BLaER1 (cell line): ENCODE measurements around the gene HTRA2.
"Not testable (repeated sequence)": the region's sequence is repeated elsewhere in the genome, so short reads cannot be mapped to it uniquely, and the experiment has no call there.

Experiments
- H3K27ac ChIP-seq: shearing (Covaris generic); formaldehyde crosslinking; 2 replicates; pipeline ENCODE4 v1.8.1; 2022
- H3K27me3 ChIP-seq: shearing (Covaris generic); formaldehyde crosslinking; 2 replicates; pipeline ENCODE4 v1.8.1; 2022
- H3K36me3 ChIP-seq: shearing (Covaris generic); formaldehyde crosslinking; 2 replicates; pipeline ENCODE4 v1.8.1; 2022
- H3K4me1 ChIP-seq: shearing (Covaris generic); formaldehyde crosslinking; 2 replicates; pipeline ENCODE4 v1.8.1; 2022
- H3K4me2 ChIP-seq: shearing (Covaris generic); formaldehyde crosslinking; 2 replicates; pipeline ENCODE4 v1.8.1; 2022
- H3K4me3 ChIP-seq: shearing (Covaris generic); formaldehyde crosslinking; 2 replicates; pipeline ENCODE4 v1.8.1; 2022
- H3K9ac ChIP-seq: shearing (Covaris generic); formaldehyde crosslinking; 2 replicates; pipeline ENCODE4 v1.8.1; 2022
- H3K9me3 ChIP-seq: shearing (Covaris generic); formaldehyde crosslinking; 2 replicates; pipeline ENCODE4 v1.8.1; 2022
- H4K20me1 ChIP-seq: shearing (Covaris generic); formaldehyde crosslinking; 2 replicates; pipeline ENCODE4 v1.8.1; 2022
- Cebpa-rat ChIP-seq: shearing (Covaris generic); IDR thresholded peaks from 2 replicates; pipeline ENCODE4 v1.8.1; 2022

Gene HTRA2

GRCh38 chr2:74529357-74530238 is at the start of gene HTRA2, which contains the start of gene AUP1:
Gene HTRA2, plus strand, starts transcription at chr2:74529933. Its CDS starts 74 bp downstream, at chr2:74530007.
Gene AUP1, minus strand, starts transcription at chr2:74529706. Its CDS starts 77 bp downstream, at chr2:74529629.
- no peaks in the 10 kb centered on the region for H3K27me3 ChIP-seq
- H4K20me1 ChIP-seq = peaks cover 32% of the 10 kb centered on the region
- H3K9me3 ChIP-seq = no peaks in the 10 kb centered on the region
- H3K9ac ChIP-seq = peak within 1 kb of the TSS; percentile 94
- no peak for TF ChIP-seq Cebpa-rat
- H3K4me2 ChIP-seq = peak within 1 kb of the TSS; percentile 98
- H3K36me3 ChIP-seq = peaks cover 54% of the 10 kb centered on the region
- peak within 1 kb of the TSS; percentile 97 for H3K4me3 ChIP-seq
- peaks cover 42% of the 10 kb centered on the region for H3K4me1 ChIP-seq
- peak within 1 kb of the TSS; percentile 96 for H3K27ac ChIP-seq

GRCh38 chr2:74481431-74481830 is 48.3 kb upstream of the HTRA2 start:
- Histone ChIP-seq H4K20me1 (peaks cover 18% of the 10 kb centered on the region), H3K27ac (peak overlapping the region; percentile 86), H3K27me3 (no peaks in the 10 kb centered on the region), H3K4me1 (peaks cover 40% of the 10 kb centered on the region), H3K9ac (peak overlapping the region; percentile 83), H3K9me3 (no peaks in the 10 kb centered on the region), H3K36me3 (peaks cover 53% of the 10 kb centered on the region), H3K4me3 (peak overlapping the region; percentile 85), H3K4me2 (peak overlapping the region; percentile 100)
- no peak for TF ChIP-seq Cebpa-rat

- Histone ChIP-seq H3K4me2 (peak overlapping the region; percentile 100), H4K20me1 (peaks cover 18% of the 10 kb centered on the region), H3K9me3 (no peaks in the 10 kb centered on the region), H3K27me3 (no peaks in the 10 kb centered on the region), H3K27ac (peak overlapping the region; percentile 86), H3K4me1 (peaks cover 40% of the 10 kb centered on the region), H3K9ac (peak overlapping the region; percentile 83), H3K36me3 (peaks cover 53% of the 10 kb centered on the region), H3K4me3 (peak overlapping the region; percentile 85)
- TF ChIP-seq Cebpa-rat = no peak
Observed at GRCh38 chr2:74481961-74482800, 47.6 kb upstream of the HTRA2 start.

- Histone ChIP-seq H3K27me3 (no peaks in the 10 kb centered on the region), H3K36me3 (peaks cover 55% of the 10 kb centered on the region), H3K4me1 (peaks cover 40% of the 10 kb centered on the region), H3K4me2 (peak within 1 kb of the TSS; percentile 100), H3K9ac (peak within 1 kb of the TSS; percentile 83), H3K4me3 (peak within 1 kb of the TSS; percentile 85), H3K9me3 (no peaks in the 10 kb centered on the region), H3K27ac (peak within 1 kb of the TSS; percentile 86), H4K20me1 (peaks cover 18% of the 10 kb centered on the region)
- TF ChIP-seq Cebpa-rat = no peak
Observed at GRCh38 chr2:74482801-74483674, 46.7 kb upstream of the HTRA2 start, which contains the start of the genes CCDC142 and TTC31. Gene CCDC142, minus strand, starts transcription at chr2:74482998. Its CDS starts 161 bp downstream, at chr2:74482837. Gene TTC31, plus strand, starts transcription at chr2:74483081. Its CDS starts 15 bp downstream, at chr2:74483096.

- H3K4me2 ChIP-seq = peak overlapping the region; percentile 85
- not testable (repeated sequence) for H3K27me3 ChIP-seq, H3K9me3 ChIP-seq
- H3K4me1 ChIP-seq = peaks cover 40% of the 10 kb centered on the region
- H3K27ac ChIP-seq = 0 out of 2 replicates have a peak overlapping the region, but pooled peaks have one; percentile 86
- H3K4me3 ChIP-seq = peak overlapping the region; percentile 85
- peaks cover 18% of the 10 kb centered on the region for H4K20me1 ChIP-seq
- H3K36me3 ChIP-seq = peaks cover 58% of the 10 kb centered on the region
- H3K9ac ChIP-seq = peak overlapping the region; percentile 83
Observed at GRCh38 chr2:74483675-74484164, 46.0 kb upstream of the HTRA2 start.

GRCh38 chr2:74486141-74486540 is 43.6 kb upstream of the HTRA2 start:
- no peak overlapping the region for H3K27ac ChIP-seq
- peaks cover 11% of the 10 kb centered on the region for H4K20me1 ChIP-seq

DNA sequence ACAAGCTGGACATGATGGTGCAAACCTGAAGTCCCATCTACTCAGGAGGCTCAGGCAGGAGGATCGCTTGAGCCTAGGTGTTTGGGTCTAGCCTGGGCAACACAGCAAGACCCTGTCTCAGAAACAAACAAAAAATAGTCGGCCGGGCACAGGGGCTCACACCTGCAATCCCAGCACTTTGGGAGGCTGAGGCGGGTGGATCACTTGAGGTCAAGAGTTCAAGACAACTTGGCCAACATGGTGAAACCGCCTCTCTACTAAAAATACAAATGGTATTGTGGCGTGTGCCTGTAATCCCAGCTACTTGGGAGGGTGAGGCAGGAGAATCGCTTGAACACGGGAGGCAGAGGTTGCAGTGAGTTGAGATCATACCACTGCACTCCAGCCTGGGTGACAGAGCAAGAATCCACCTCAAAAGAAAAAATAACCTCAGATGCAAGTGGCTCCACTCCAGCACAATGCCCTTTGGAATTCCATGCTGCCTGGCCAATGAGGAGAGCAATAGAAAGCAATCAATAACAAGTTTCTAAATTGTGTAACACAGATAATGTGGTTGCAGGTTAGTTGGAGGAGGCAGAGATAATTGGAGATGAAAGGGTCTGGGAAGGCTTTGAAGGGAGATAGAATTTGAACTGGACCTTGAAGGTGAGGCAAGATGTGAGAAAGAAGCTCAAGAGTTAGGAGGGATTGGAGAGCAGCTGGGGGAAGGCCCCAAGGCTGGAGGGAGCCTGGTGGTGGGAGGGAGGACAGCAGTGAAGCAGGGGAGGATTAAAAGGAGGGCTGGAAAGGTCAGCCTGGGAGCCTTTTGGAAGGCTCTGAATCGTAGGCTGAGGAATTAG is 40.9 kb upstream of the HTRA2 start:
- H3K27ac ChIP-seq = no peak overlapping the region
- peaks cover 86% of the 10 kb centered on the region for H3K36me3 ChIP-seq
- no peaks in the 10 kb centered on the region for H3K27me3 ChIP-seq
- TF ChIP-seq Cebpa-rat = no peak
- no peak overlapping the region for H3K4me2 ChIP-seq
- H3K9ac ChIP-seq = no peak overlapping the region
- H3K9me3 ChIP-seq = no peaks in the 10 kb centered on the region
- no peaks in the 10 kb centered on the region for H4K20me1 ChIP-seq
- no peak overlapping the region for H3K4me3 ChIP-seq
- H3K4me1 ChIP-seq = peaks cover 8% of the 10 kb centered on the region

More at GRCh38 chr2:74486141-74486540, 43.6 kb upstream of the HTRA2 start:
- no peak overlapping the region for H3K4me3 ChIP-seq
- H3K4me1 ChIP-seq = peaks cover 23% of the 10 kb centered on the region
- no peaks in the 10 kb centered on the region for H3K9me3 ChIP-seq
- peaks cover 59% of the 10 kb centered on the region for H3K36me3 ChIP-seq
- H3K27me3 ChIP-seq = no peaks in the 10 kb centered on the region
- H3K4me2 ChIP-seq = no peak overlapping the region
- no peak overlapping the region for H3K9ac ChIP-seq
- no peak for TF ChIP-seq Cebpa-rat

GRCh38 chr2:74489906-74490305 is 39.8 kb upstream of the HTRA2 start:
- no peaks in the 10 kb centered on the region for H3K27me3 ChIP-seq
- no peaks in the 10 kb centered on the region for H4K20me1 ChIP-seq
- H3K4me3 ChIP-seq = no peak overlapping the region
- no peak overlapping the region for H3K27ac ChIP-seq
- no peaks in the 10 kb centered on the region for H3K9me3 ChIP-seq
- no peak overlapping the region for H3K4me2 ChIP-seq
- H3K4me1 ChIP-seq = no peaks in the 10 kb centered on the region
- H3K9ac ChIP-seq = no peak overlapping the region
- no peak for TF ChIP-seq Cebpa-rat
- H3K36me3 ChIP-seq = peaks cover 95% of the 10 kb centered on the region
